SU-DHL-6 (cell line): Measurements from ENCODE around the gene DIAPH2.

Experiments
- CTCF ChIP-seq: fragments of 200-600 bp; sonication (generic); IDR thresholded peaks from one replicate; pipeline ENCODE4 v1.5.1; 2017; ENCODE audit warnings: antibody characterized with exemption, mild to moderate bottlenecking, low read length, moderate library complexity; ENCODE audit not compliant: insufficient read depth, poor library complexity, severe bottlenecking
- EZH2phosphoT487 ChIP-seq: fragments of 200-600 bp; sonication (generic), shearing (Covaris generic); conservative IDR thresholded peaks from 2 replicates; pipeline ENCODE4 v1.6.1; 2018; ENCODE audit warnings: mild to moderate bottlenecking, antibody characterized with exemption, low read length, moderate library complexity, mixed read lengths

GRCh38 chrX:96753230-96753629 is 68.6 kb downstream of the DIAPH2 start:
- TF ChIP-seq CTCF (no peak), EZH2phosphoT487 (no peak)
